ENCODE results near the gene SELENOT. TPM values are rescaled to one million over a fixed set of nuclear protein-coding genes. Genes with fewer than 3 reads are reported as not detected.
"Not testable (repeated sequence)": the region's sequence is repeated elsewhere in the genome, so short reads cannot be mapped to it uniquely, and the experiment has no call there.

The SELENOT gene
- polyA plus RNA-seq, 1 donor, result 46.7 TPM

DNA sequence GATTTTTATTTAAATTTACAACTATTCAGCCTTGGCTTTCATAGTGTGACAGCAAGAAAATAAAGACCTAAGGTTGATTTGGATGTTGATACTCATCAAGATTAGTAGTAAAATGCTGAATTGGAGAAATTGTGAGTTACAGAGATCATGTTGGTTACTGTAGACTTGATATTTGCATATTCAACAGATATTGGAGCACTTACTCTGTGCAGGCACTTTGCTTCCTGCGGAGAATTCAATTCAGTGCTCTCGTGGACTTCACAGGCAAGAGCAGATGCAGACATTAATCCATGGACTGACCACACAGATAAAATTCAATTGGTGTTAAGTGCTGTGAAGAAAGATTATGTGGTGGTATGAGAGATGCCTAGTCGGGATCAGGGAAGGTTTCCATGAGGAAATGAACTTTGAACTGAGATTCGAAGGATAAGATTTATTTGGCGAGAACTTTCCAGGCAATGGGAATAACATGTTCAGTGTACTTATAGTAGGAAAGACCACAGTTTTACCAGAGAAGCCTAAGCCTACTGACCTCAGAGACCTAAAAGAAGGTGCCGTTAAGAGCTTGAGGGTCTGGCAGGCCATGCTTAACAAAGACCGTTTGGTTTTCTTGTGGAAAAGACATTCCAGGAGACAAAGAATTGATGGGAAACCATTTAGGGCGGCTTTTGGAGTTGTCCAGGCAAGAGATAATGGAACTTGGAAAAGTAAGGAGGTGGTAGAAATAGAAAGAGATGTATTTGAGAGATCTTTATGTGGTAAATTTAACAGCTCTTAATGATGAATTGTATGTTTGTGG, 4.3 kb downstream of the SELENOT start:
- no peak for DNase-seq (ENCODE audit: low read depth)

GRCh38 chr3:150609988-150610387, 6.9 kb downstream of the SELENOT start:
- DNase-seq (ENCODE audit: low read depth), result no peak

DNA sequence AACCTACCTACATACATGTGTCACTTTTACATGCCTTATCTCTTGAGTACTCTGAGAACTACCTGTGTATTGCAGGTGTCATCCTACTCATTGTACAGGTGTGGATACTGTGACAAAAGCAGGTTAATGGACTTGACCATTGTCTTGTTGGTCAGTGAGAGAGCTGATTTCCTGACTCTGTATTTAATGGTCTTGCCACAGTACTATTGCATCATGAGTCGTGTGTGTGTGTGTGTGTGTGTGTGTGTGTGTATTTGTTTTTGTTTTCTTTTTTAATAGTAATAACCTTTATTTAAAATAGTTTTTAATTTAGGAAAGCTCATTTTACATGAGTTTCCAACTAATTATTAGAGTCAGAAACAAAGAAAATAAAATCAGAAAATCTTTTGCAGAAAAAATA, 7.7 kb downstream of the SELENOT start:
- no peak for DNase-seq (ENCODE audit: low read depth)

DNA sequence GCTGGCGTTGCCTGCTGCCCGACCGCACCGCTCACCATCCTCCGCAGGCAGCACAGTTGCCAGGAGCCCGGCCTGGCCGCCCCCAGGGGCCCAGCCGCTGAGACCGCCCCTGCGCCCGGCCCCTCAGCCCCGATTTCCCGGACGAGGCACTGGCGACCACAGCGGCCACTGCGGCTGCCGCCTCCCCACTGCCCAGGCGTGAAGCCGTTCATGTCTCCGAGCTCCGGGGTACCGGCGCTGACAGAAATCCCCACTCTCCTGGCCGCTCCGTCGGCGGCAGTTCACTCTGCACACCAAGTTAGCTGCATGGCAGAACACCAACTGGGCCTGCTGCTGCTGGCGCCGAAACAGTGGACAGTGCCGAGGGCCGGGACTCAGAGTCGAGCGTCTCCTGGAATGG, 8.5 kb downstream of the SELENOT start:
- DNase-seq (ENCODE audit: low read depth), result no peak

DNA sequence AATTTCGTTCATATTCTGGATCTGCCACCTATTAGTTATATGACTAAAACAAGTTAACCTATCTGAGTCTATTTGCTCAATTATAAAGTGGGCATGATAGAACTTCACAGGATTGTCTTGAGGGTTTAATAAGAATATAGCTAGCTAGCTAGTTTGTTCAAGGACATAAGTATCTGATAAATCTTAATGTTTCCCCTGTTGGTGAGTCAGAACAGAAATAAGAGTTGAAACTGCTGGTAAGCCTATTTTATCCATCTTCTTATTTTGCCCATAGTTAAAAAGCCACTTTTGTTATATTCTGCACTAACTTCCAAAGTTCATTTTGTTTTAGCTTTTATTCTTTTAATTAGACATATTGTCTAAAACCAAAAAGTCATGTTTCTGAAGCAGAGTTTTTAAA, 9.4 kb downstream of the SELENOT start:
- no peak for DNase-seq (ENCODE audit: low read depth)

DNA sequence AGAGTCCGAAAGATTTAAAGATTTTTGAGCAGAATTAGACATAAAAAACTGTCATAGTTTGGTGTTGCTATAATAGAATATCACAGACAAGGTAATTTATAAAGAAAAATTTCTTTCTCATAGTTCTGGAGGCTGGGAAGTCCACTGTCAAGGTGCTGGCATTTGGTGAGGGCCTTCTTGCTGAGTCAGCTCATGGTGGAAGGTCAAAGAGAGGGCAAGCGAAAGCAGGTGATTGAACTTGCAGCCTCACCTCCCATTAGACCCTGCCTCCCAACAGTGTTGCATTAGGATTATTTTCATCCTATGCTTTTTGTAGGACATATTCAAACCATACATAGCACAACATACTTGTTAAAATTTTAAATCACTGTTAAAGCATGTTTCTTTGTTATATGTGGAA, 9.9 kb downstream of the SELENOT start:
- DNase-seq (ENCODE audit: low read depth), result no peak

DNA sequence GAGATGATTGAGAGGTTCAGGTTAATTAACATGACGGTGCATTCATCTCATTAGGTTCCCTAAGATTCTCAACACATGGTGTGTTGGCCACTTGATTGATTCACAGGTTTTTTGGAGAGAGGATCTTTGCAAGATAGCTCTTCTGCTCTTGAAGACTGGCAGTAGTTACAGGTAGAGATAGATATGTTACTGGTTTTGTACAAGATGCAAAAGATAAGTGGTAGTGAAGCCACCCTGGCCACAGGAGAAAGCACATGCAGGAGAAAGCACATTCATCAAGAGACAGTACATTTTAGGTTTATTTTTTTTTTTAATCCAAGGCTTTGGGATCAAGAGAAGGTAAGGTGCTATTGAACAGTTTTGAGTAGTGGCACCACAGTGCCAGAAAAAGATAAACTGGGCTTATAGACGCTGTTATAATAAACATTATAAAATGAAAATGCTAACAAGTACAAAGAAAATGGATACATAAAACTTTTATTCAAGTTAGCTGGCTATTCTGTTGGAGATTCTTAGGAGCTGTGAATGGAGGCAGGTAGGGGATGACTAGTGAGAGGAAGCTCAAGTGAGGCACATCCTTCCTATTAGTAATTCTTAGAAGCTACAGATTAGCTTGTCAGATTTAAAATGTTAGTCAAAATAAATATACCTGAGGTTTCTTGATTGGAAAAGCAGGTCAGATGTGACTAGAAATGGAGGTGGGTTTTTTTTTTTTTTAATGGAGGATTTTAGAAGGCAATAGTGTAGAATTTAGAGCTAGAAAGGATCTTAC, 10.8 kb downstream of the SELENOT start:
- no peak for DNase-seq (ENCODE audit: low read depth)

- DNase-seq (ENCODE audit: low read depth), result no peak
These were observed 17.0 kb downstream of the SELENOT start for GRCh38 chr3:150620002-150620689.

DNA sequence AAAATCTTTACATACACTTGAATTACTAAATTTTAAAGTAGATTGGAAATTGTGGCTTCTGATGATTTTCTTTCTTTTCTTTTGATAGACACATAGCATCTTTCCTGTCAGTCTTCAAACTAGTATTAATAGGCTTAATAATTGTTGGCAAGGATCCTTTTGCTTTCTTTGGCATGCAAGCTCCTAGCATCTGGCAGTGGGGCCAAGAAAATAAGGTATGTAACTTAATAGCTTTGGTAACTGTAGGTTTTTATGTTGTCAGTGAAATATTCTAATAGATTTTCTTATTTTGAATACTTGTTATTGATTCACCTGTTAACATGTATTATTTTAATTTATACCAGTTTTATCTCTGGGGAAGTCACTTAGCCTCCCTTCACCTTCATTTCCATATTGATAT, 19.8 kb downstream of the SELENOT start:
- DNase-seq (ENCODE audit: low read depth), result not testable (repeated sequence)

DNA sequence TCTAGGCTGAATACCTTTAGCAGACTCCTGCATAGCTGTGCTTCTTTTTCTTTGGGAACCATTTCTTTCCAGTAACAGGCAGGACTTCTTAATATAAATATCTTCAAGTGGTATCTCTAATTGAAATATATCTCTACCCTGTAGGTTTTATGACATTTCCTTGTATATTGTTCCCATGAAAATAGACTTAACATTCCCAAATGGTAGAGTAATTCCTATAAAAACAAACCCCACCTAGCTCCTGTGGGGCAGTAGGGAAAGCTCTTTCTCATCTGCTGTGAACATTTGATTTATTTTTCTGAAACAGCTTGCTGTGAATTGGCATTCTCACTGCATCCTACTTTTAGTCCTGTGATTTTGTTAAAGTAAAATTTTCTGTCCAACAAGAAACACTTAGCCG, 20.8 kb downstream of the SELENOT start:
- no peak for DNase-seq (ENCODE audit: low read depth)

GRCh38 chr3:150626148-150626930, 23.2 kb downstream of the SELENOT start:
- no peak for DNase-seq (ENCODE audit: low read depth)

DNA sequence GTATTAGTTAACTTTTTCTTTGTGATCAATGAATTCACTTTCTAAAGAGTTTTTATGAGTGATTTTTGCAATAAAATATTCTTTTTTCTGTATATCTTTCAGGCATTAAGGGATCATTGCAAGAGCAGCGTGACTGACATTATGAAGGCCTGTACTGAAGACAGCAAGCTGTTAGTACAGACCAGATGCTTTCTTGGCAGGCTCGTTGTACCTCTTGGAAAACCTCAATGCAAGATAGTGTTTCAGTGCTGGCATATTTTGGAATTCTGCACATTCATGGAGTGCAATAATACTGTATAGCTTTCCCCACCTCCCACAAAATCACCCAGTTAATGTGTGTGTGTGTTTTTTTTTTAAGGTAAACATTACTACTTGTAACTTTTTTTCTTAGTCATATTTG, 24.4 kb downstream of the SELENOT start:
- no peak for DNase-seq (ENCODE audit: low read depth)

DNA sequence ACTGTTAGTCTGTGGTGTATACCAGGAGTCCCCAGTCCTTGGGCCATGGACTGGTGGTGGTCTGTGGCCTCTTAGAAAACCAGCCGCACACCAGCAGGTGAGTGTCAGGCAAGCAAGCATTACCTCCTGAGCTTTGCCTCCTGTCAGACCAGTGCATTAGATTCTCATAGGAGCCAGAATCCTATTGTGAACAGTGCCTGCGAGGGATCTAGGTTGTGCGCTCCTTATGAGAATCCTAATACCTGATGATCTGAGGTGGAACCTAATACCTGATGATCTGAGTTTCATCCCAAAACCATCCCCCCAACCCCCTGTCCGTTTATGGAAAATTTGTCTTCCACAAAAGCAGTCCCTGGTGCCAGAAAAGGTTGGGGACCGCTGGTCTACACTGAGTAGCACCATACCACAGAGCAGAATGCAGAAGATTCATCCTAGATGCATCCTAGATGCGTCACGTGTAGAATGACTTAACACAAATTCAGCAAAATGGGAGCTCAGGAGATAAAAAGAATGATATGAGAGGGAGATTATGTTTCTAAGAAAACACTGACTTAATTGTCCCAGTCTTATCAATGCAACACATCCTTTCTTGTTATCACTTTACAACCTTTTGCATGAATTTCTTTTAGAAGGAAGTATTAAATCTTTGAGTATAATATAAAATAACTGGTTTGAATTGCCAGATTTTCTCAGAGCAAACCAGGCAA, 28.5 kb downstream of the SELENOT start:
- no peak for DNase-seq (ENCODE audit: low read depth)

DNA sequence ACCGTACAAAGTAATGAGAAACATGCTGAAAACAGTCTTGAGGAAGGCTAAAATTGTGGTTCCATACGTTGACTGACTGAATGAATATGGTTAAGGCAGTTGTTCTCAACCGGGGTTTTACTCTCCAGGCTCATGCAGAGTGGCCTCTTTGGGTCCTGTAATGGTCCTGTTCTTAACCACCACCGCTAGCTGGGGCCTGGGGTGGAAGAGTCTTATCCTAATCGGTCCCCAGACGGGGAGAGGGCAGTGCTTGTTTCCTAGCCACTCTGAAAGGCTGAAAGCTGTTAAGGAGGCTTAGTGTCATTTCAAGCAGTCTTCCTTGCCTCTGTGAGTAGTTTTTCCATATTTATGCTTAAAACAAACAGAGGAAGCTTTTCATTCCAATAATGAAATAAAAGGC, 32.0 kb downstream of the SELENOT start:
- DNase-seq (ENCODE audit: low read depth), result no peak

DNA sequence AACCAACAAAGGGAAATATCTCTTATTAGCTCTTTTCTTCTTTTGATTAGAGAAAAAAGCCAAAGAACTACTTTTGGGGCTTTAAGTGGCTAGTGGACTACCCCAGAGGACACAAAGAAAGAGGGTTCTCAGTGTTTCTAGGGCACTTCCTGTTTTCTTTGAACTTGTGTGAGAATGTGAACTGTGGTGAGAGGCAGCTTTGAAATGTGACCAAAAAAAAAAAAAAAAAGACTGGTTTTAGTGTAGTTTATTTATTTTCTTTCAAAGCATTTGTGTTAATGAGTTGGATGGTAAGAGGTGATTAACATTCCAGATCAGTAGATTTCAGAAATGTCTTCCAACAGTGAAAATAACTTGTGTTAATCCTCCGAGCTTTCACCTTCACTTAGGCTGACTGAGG, 32.4 kb downstream of the SELENOT start:
- no peak for DNase-seq (ENCODE audit: low read depth)

- DNase-seq (ENCODE audit: low read depth), result no peak
These were observed 33.1 kb downstream of the SELENOT start for GRCh38 chr3:150636258-150636657.

GRCh38 chr3:150639262-150639661, 36.1 kb downstream of the SELENOT start:
- no peak for DNase-seq (ENCODE audit: low read depth)

- DNase-seq (ENCODE audit: low read depth), result no peak
These were observed 37.1 kb downstream of the SELENOT start for GRCh38 chr3:150640256-150640655.

DNA sequence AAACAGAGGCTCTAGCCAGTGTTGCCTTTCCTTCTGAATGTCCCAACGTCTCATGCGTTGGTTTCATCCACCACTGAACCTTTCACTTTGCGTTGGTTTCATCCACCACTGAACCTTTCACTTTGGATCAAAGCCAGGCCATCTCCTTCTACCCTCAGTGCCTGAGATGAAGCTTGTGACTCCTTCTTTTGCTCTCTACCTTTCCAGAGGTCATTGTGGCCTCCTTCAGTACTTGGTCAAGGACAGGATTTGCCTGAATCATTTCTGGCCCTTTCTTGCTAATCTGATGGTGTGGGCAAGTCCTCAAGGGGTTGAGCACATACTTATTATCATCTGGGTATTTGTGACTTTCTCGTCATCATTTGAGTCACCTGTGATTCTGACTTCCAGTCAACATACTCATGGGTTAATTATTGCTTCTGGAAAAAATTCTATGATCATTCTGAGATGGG, 50.0 kb downstream of the SELENOT start:
- no peak for DNase-seq (ENCODE audit: low read depth)

GRCh38 chr3:150656316-150656715, 53.2 kb downstream of the SELENOT start:
- DNase-seq (ENCODE audit: low read depth), result no peak
